ENCODE data around the gene USP20. TPM values are rescaled to one million over a fixed set of nuclear protein-coding genes. Genes with fewer than 3 reads are reported as not detected.

USP20 gene
- total RNA-seq, 1 experiment from 2014 or later = 22.1 TPM

DNA sequence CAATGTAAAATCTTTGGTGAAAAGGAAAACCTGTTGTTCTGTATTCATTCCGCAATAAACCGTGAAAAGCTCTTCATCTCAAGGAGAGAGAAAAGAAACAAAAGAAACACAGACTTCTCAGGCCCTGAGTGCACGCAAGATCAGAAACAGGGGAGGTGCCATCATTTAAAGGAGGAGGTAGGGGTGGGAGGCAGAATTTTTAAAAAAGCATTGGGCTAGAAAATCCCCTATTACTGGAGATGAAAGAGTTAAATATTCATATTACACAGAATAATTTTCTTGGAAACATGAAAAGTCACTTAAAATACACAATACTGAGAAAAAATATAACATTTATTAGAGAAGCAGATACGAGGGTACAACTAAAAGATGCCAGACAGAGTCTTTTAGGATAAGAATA, 56.3 kb downstream of the USP20 start:
- Histone ChIP-seq H3K4me2 (no peak overlapping the region), H3K9me3 (ENCODE audit: insufficient read depth, low read depth) (no peaks in the 10 kb centered on the region), H3K27ac (no peak overlapping the region), H3K4me3 (no peak overlapping the region), H3K79me2 (ENCODE audit: low read depth) (no peaks in the 10 kb centered on the region), H3K9me2 (ENCODE audit: insufficient read depth) (no peaks in the 10 kb centered on the region), H3F3A (ENCODE audit: insufficient read depth, low read depth) (peaks cover 21% of the 10 kb centered on the region; the same call in 1 of the 2 replicates), H3K4me1 (replicated peaks; ENCODE audit: insufficient read depth) (peaks cover 18% of the 10 kb centered on the region), H3K36me3 (ENCODE audit: low read depth) (0 out of 2 replicates have a peak, but pooled peaks cover 3% of the 10 kb centered on the region), H4K20me1 (ENCODE audit: insufficient read depth) (no peaks in the 10 kb centered on the region), H3K27me3 (ENCODE audit: insufficient read depth, low read depth) (no peaks in the 10 kb centered on the region), H2AFZ (no peak overlapping the region)
- no TSS peak for BruUV-seq (replicated peaks)
- TF ChIP-seq, protein P1, sequence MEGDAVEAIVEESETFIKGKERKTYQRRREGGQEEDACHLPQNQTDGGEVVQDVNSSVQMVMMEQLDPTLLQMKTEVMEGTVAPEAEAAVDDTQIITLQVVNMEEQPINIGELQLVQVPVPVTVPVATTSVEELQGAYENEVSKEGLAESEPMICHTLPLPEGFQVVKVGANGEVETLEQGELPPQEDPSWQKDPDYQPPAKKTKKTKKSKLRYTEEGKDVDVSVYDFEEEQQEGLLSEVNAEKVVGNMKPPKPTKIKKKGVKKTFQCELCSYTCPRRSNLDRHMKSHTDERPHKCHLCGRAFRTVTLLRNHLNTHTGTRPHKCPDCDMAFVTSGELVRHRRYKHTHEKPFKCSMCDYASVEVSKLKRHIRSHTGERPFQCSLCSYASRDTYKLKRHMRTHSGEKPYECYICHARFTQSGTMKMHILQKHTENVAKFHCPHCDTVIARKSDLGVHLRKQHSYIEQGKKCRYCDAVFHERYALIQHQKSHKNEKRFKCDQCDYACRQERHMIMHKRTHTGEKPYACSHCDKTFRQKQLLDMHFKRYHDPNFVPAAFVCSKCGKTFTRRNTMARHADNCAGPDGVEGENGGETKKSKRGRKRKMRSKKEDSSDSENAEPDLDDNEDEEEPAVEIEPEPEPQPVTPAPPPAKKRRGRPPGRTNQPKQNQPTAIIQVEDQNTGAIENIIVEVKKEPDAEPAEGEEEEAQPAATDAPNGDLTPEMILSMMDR (conservative IDR thresholded peaks at IDR 0.05) = no peak
- no peak for TF ChIP-seq EZH2 (IDR thresholded peaks at IDR 0.05; ENCODE audit: low read depth)
- ChIA-PET CTCF (no interaction called here), POLR2A (ENCODE audit: unreplicated experiment) (interaction anchor here (0.6 kb wide), 1 partner anchor 67 kb away, joined by 6 read pairs; no protein-coding TSS in a partner anchor)
- intact Hi-C loops (cut with micrococcal nuclease; ENCODE audit: unreplicated experiment) = no loop called here
- no peak for DNase-seq

DNA sequence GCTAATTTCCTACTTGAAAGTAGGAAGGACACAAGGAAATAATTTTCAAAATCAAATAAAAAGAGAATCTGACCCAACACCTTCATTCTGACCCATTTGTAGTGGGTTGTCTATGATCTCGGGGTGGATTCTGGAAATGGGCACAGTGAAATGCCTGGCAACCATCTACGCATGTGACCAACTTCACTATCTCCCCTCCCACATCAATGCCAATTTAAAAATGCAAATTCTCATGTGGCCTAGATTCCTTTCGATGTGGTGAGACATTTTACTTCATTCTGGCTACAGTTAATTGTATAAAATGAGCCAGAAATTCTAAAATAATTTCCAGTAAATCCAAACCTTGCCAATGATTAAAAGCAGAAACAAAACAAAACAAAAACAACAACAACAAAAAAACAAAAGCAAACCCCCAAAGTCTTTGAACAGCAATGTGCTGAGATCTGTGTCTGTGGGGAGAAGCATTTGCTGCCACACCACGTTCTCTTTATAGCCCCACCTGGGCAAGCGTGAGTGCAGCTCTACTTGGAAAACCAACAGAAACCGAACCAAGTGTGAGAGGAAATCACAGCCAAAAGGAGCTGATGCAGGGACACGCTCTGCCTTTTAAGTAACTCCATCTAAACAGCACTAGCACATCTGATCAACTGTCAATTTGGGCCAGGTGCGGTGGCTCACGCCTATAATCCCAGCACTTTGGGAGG, 59.0 kb downstream of the USP20 start:
- Histone ChIP-seq H2AFZ (no peak overlapping the region), H3K9me3 (ENCODE audit: insufficient read depth, low read depth) (no peaks in the 10 kb centered on the region), H4K20me1 (ENCODE audit: insufficient read depth) (no peaks in the 10 kb centered on the region), H3K79me2 (ENCODE audit: low read depth) (no peaks in the 10 kb centered on the region), H3K9me2 (ENCODE audit: insufficient read depth) (no peaks in the 10 kb centered on the region), H3F3A (ENCODE audit: insufficient read depth, low read depth) (peaks cover 18% of the 10 kb centered on the region; the same call in 1 of the 2 replicates), H3K4me3 (no peak overlapping the region), H3K27ac (no peak overlapping the region), H3K27me3 (ENCODE audit: insufficient read depth, low read depth) (no peaks in the 10 kb centered on the region), H3K4me2 (no peak overlapping the region), H3K4me1 (replicated peaks; ENCODE audit: insufficient read depth) (peaks cover 10% of the 10 kb centered on the region), H3K36me3 (ENCODE audit: low read depth) (0 out of 2 replicates have a peak, but pooled peaks cover 3% of the 10 kb centered on the region)
- no peak for DNase-seq
- ChIA-PET CTCF (no interaction called here), POLR2A (ENCODE audit: unreplicated experiment) (interaction anchor here (0.7 kb wide), 1 partner anchor 102 kb away, joined by 3 read pairs; no protein-coding TSS in a partner anchor)
- TF ChIP-seq EZH2 (IDR thresholded peaks at IDR 0.05; ENCODE audit: low read depth) = no peak
- TF ChIP-seq, protein P1 (conservative IDR thresholded peaks at IDR 0.05) = no peak
- intact Hi-C loops (cut with micrococcal nuclease; ENCODE audit: unreplicated experiment) = no loop called here
- BruUV-seq (replicated peaks) = no TSS peak

DNA sequence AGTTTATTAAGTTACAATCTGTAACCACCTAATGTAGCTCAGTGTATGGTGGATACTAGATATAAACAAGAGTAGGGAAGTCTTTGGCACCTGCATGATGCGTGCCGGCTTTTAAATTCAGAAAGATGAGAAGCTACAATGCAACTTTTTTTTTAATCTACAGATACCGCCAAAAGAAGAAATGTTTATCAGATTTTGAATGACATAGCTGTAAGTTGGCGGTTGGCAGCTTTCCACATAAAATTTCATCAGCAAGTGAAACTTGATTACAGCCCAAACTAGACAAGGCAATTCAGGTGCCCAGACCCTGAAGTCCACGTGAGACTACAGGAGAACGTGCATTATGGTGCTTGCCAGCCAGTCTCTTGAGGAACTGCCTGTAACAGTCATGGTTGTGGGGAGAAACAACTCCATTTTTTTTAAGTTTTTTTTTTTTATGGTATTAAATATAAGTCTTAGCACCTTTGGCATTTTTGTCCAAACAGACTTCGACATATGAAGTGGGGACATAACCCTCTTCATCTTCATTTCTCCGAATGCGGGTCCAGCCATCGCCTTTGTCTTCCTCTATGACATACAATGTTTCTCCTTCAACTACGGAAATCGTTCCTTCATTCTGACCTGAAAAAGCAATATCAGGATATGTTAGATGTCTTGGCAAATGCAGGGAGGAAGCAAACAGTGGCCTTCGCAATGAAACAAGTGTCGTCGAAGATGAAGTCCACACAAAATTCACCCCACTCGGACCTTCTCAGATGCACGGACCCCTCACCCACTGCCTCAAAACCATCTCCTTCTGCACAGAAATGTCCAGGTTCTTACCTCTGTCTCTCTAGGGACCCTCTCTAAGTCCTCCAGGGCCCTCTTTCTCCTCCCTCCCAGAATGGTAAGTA, 60.4 kb downstream of the USP20 start:
- no peak for TF ChIP-seq EZH2 (IDR thresholded peaks at IDR 0.05; ENCODE audit: low read depth)
- TF ChIP-seq, protein P1 (conservative IDR thresholded peaks at IDR 0.05) = no peak
- Histone ChIP-seq H3F3A (ENCODE audit: insufficient read depth, low read depth) (peaks cover 18% of the 10 kb centered on the region; the same call in 1 of the 2 replicates), H3K79me2 (ENCODE audit: low read depth) (no peaks in the 10 kb centered on the region), H3K27ac (0 out of 2 replicates have a peak overlapping the region, but pooled peaks have one; percentile 8), H3K4me1 (replicated peaks; ENCODE audit: insufficient read depth) (peaks cover 10% of the 10 kb centered on the region), H4K20me1 (ENCODE audit: insufficient read depth) (no peaks in the 10 kb centered on the region), H3K36me3 (ENCODE audit: low read depth) (0 out of 2 replicates have a peak, but pooled peaks cover 3% of the 10 kb centered on the region), H3K4me3 (no peak overlapping the region), H3K4me2 (no peak overlapping the region), H2AFZ (no peak overlapping the region), H3K27me3 (ENCODE audit: insufficient read depth, low read depth) (no peaks in the 10 kb centered on the region), H3K9me3 (ENCODE audit: insufficient read depth, low read depth) (no peaks in the 10 kb centered on the region), H3K9me2 (ENCODE audit: insufficient read depth) (no peaks in the 10 kb centered on the region)
- CTCF ChIA-PET = no interaction called here
- intact Hi-C loops (cut with micrococcal nuclease; ENCODE audit: unreplicated experiment) = no loop called here
- no peak for DNase-seq
- POLR2A ChIA-PET (ENCODE audit: unreplicated experiment) = no interaction called here
- no TSS peak for BruUV-seq (replicated peaks)

All from PC-9 (cell line).